ENCODE data around the gene PTMA.

The PTMA gene

DNA sequence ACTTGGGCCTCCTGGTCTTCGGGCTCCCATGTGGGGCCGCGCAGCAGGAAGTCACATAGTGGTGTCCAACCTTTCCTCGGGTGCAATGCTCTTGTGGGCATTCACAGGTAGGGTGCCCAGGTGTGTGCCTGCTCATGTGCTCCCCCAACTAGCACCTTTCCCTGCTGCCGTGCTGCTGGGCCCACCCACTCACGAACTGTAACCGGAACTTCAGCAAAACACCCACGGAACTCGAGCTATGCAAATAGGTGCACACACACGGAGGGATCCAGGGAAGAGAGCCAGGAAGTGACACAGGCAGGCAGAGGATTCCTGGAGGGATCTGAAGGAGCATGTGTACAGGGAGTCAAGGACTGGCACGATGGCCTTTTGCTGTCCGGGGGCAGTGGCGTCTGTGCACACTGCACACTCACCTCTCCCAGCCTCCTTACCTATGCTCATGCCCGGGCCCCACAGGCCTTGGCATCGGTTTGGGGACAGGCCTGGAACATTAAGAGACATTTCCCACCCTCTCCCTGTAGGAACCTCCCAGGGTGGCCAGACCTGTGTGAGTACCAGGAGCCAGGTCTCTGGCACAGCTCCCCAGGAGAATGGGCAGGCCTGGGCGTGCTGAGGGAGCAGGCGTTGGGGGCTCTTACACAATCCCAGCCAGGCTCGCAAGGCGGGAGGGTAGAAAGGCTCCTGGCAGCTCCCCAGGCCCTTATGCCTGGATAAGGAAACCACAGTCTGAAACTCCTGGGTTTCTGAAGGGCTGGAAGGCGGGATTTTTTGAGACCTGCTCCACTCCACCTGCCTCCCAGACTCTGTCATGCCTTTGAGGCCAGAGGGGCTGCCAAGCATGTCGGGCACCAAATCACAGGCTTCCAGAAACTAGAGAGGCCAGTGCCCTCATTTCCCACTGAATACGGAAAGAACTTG lies 6.6 kb upstream of the PTMA start:
- no peak overlapping the region for H3K4me3 ChIP-seq (ENCODE audit: low read depth, low read length)

GRCh38 chr2:231704017-231704416 lies 4.3 kb upstream of the PTMA start:
- TF ChIP-seq, protein P1, sequence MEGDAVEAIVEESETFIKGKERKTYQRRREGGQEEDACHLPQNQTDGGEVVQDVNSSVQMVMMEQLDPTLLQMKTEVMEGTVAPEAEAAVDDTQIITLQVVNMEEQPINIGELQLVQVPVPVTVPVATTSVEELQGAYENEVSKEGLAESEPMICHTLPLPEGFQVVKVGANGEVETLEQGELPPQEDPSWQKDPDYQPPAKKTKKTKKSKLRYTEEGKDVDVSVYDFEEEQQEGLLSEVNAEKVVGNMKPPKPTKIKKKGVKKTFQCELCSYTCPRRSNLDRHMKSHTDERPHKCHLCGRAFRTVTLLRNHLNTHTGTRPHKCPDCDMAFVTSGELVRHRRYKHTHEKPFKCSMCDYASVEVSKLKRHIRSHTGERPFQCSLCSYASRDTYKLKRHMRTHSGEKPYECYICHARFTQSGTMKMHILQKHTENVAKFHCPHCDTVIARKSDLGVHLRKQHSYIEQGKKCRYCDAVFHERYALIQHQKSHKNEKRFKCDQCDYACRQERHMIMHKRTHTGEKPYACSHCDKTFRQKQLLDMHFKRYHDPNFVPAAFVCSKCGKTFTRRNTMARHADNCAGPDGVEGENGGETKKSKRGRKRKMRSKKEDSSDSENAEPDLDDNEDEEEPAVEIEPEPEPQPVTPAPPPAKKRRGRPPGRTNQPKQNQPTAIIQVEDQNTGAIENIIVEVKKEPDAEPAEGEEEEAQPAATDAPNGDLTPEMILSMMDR (IDR thresholded peaks at IDR 0.05; ENCODE audit: borderline replicate concordance, insufficient read depth, low read depth, low read length), result no peak

More for the DNA sequence above, 6.6 kb upstream of the PTMA start:
- TF ChIP-seq, protein P1 (IDR thresholded peaks at IDR 0.05; ENCODE audit: borderline replicate concordance, insufficient read depth, low read depth, low read length), result no peak

GRCh38 chr2:231706731-231707624 lies 1.3 kb upstream of the PTMA start:
- H3K4me3 ChIP-seq (ENCODE audit: low read depth, low read length), result peak overlapping the region; percentile 93
- TF ChIP-seq, protein P1 (IDR thresholded peaks at IDR 0.05; ENCODE audit: borderline replicate concordance, insufficient read depth, low read depth, low read length), result peak; percentile 94

More at GRCh38 chr2:231704017-231704416, 4.3 kb upstream of the PTMA start:
- H3K4me3 ChIP-seq (ENCODE audit: low read depth, low read length), result no peak overlapping the region

GRCh38 chr2:231707625-231707926 lies 749 bp upstream of the PTMA start:
- peak overlapping the region; percentile 93 for H3K4me3 ChIP-seq (ENCODE audit: low read depth, low read length)
- TF ChIP-seq, protein P1 (IDR thresholded peaks at IDR 0.05; ENCODE audit: borderline replicate concordance, insufficient read depth, low read depth, low read length), result no peak

- TF ChIP-seq, protein P1 (IDR thresholded peaks at IDR 0.05; ENCODE audit: borderline replicate concordance, insufficient read depth, low read depth, low read length), result 0 out of 2 replicates have a peak, but pooled peaks have one; percentile 38
- H3K4me3 ChIP-seq (ENCODE audit: low read depth, low read length), result peak overlapping the region; percentile 99
Measured at GRCh38 chr2:231708773-231709635, 679 bp downstream of the PTMA start.

- TF ChIP-seq, protein P1 (IDR thresholded peaks at IDR 0.05; ENCODE audit: borderline replicate concordance, insufficient read depth, low read depth, low read length), result no peak
- peak overlapping the region; percentile 99 for H3K4me3 ChIP-seq (ENCODE audit: low read depth, low read length)
Measured at GRCh38 chr2:231709636-231709980, 1.3 kb downstream of the PTMA start.
